ENCODE data around the gene GGTLC1.

GGTLC1 gene

DNA sequence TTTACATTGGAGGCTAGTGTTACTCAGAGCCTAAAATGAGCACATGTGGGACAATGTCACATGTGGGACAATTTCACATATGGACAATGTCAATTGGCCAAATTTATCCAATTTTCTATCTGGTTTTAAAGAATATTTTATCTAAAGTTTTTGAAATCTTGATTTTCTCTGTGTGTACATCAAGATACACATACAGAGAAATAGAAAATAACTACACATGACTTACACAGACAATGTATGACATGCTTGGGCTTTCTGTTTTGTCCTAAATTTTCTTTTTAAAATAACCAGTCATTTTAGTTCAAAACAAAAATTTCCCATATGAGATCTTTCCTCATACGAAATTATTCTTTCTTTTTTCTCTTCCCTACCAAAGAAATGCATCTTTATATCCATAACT is 24.6 kb downstream of the GGTLC1 start:
- no peak for DNase-seq

DNA sequence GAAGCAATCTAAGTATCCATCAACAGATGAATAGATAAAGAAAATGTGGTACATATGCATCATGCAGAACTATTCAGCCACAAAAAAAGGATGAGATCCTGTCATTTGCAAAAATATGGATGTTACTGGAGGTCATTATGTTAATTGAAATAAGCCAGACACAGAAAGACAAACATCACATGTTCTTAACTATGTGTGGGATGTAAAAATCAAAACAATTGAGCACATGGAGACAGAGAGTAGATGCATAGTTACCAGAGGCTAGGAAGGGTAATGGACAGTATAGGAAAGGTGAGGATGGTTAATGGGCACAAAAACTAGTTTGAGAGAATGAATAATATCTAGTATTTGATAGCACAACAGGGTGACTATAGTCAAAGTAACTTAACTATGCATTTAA is 26.3 kb downstream of the GGTLC1 start:
- DNase-seq, result no peak

DNA sequence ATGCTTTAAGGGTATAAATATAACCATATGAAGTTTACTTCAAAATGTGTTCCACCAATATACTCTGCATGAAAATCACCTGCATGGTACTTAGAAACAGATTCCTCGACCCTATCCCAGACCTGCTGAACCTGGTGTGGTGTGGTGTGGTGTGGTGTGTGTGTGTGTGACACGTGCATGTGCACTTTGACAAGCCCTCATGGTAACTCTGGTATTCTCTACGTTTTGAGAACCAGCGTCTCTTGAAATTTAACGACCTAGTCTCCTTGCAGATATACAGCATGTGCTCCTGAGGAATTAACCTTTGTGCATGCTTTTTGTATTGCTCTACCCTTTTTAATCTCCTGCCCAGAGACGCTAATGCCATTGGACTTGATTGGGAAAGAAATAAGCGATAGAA is 29.5 kb downstream of the GGTLC1 start:
- DNase-seq, result no peak

DNA sequence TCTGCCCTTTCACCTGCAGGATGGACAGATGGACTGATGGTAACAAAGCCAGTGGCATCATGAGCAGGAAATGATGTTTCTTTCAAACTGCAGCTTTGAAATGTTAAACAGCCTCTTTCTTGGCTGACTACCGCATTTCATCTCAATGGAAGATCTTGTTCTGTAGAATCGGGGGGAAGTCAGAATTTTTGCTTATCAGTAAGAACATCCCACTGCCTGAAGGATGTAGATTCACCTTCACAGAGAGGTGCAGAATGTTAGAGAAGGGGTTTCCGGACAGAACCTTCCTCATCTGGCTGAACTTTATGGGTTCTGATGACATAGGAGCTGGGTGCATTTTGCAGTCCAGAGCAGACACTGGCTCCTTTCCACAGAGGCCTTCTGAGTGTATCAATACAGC is 32.7 kb downstream of the GGTLC1 start:
- no peak for DNase-seq

DNA sequence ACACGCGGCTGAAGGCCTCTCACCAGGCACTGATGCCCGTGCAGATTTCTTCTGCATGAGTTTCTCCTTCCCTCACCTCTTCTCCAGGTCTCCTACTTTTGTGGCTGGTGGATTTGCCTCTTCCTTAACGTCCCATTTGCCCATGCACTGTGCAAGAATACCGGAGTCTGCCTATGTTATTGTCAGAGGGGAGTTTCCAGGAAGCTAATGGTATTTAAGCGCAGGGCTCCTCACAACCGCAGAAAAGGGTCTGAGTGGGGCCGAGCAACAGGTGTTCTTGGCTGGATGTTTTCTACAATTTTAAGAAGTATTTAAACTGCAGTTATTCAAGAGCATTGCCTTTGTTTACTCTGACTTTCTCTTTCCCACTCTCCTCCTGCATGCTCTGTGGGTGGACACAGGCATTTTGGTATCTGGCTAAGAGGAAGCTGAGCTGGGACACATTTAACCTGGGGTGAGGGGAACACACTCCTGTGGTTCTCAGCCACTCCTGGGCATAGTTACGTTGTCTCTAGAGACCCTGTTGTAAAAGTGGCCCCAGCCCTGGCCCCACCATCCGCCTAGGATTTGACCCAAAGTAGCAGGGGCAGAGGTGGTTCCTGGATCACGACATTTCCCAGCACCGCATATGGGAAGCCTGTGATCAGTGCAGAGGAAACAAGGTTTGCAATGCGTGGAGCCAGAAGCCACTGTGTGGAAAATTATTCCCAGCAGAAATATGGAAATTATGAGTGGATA is 34.4 kb downstream of the GGTLC1 start:
- no peak for DNase-seq

DNA sequence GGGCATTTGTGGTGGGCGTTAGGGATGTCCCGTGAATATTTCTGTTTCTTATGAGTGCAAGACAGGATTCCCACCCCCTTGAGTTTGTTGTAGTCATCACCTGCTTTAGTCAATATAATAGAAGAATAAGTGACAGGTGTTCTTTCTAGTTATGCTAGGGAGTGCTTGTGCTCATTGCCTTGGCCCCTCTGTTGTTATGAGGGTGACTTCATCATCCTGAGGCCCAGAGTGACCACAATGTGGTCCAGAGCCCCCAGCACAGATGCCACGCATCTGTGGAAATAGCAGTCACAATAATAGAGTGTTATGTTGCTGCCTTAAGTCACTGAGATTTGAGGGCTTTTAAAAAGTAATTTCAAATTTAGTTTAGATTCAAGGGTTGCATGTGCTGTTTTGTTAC is 42.4 kb downstream of the GGTLC1 start:
- no peak for DNase-seq

DNA sequence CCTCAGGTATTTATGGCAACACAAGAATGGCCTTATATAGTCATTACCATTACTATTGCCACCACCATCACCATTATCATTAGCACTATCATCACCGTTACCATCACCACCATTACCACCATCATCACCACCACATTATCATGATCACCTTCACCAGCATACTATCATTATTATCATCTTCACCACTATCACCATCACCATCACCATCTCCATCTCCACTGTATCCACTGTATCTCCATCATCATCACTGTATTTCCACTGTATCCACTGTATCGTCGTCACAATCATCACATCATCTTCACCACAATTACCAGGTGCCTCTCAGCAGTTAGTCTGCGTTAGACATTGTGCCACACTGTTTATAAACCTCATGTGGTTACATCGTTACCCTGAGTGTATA is 45.3 kb downstream of the GGTLC1 start:
- DNase-seq, result no peak

DNA sequence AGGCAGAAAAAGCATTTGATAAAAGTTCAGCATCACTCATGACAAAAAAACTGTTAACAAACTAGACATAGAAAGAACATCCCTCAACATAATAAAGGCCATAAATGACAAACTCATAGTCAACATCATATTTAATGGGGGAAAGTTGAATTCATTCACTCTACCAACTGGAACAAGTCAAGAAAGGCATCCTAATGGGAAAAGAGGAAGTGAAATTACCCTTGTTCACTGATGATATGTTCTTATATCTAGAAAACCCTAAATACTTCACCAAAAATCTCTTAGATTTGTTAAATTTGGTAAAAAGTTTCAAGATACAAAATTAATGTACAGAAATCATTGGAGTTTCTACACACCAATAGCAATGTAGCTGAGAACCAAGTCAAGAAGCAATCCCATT is 48.9 kb downstream of the GGTLC1 start:
- DNase-seq, result no peak

DNA sequence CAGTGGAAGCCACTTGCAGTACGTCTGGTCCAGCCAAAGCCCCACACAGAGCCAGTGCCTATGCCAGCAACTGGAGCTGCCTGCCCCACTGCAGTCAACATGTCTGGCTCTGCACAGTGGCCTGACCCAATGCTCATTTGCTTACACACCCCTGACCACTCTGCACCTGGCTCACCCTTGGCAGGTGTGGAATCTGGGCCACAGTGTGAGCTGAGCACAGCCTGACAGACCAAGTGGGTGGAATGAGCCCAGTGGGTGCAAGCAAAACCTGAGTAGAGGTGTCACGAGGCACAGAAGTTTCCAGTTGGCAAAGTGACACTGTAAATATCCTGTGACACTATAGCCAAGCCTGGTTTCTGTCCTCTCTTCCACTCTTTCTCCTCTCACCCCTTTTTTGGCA is 49.5 kb downstream of the GGTLC1 start:
- no peak for DNase-seq

DNA sequence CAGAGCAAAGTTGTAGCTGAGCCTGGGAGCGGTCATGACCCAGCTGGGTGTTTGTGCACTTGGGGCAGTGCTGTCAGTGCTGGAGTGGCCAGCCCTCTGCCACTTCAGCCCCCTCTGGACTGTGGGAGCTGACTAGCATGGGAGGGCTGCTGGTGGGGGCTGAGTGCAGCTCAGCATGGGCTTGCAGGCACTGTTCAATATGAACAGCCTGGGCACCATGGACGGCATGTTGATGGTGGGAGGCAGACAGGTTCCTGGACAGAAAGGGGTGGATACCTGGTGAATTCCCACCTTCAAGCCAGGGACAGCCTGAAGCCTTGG is 50.5 kb downstream of the GGTLC1 start:
- DNase-seq, result no peak

DNA sequence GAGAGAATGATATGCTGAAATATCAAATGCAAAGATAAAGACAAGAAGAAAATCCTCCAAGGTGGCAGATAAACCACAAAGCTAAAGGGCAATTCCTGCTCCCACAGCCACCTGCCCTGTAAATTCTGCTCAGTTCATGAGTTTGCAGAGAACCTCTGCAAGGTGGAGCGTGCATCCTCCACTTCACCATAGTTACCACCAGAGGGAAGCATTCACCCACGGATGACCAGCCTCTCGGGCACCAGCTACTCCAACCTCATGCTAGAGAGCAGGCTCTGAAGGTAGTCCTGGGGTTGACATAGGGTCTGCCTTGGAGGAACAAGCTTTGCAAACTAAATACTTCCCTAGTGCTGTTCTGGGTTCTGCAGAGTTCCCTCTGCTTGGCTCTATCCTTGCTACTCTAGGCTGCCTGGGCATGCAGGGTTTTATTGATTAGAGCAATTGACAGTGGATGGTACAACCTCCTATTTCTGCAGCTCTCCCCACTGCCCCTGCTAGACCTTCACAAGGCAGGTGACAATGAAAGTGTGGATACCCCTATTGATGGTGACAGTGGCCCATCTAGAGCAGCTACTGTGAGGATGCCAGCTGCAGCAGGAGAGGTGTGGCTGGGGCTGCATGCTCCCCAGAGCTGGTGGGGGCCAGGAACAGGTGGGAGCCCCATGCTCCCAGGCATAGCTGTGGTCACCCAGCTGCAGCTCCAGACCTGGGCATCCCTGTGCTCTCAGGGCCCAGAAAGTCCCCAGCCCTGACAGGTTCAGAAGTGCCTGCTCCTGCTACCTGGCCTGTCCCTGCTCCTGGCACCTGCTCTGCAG is 51.1 kb downstream of the GGTLC1 start:
- DNase-seq, result no peak

All from stimulated activated naive CD4-positive, alpha-beta T cell treated with Interleukin-2 at 50 U/mL for 16 hours (primary cell).